A673 (cell line): ENCODE measurements around the gene CRYBG2.

Source experiments
- CTCF ChIP-seq: fragments of 300-800, 200-600 bp; sonication (generic); conservative IDR thresholded peaks from 2 replicates; pipeline ENCODE4 v1.5.1; 2017; ENCODE audit warnings: low read depth, mild to moderate bottlenecking, antibody characterized with exemption, low read length, moderate library complexity, mixed read lengths
- EZH2 ChIP-seq: fragments of 200-600 bp; sonication (generic); IDR thresholded peaks from 2 replicates; pipeline ENCODE4 v1.6.1; 2017; ENCODE audit warnings: borderline replicate concordance, low read depth, mild to moderate bottlenecking, mixed read lengths, antibody characterized with exemption, low read length; ENCODE audit not compliant: poor library complexity, severe bottlenecking

- TF ChIP-seq CTCF, result no peak
- no peak for TF ChIP-seq EZH2
Observed at GRCh38 chr1:26387447-26387846, 33.5 kb upstream of the CRYBG2 start.
